Measurements from ENCODE around the gene RHD.
"Not testable (repeated sequence)": the region's sequence is repeated elsewhere in the genome, so short reads cannot be mapped to it uniquely, and the experiment has no call there.

- TF ChIP-seq CTCF, POLR2A (IDR thresholded peaks at IDR 0.05): not testable (repeated sequence)
Measured at GRCh38 chr1:25300729-25301128, 28.4 kb downstream of the RHD start.
